Tibial nerve (tissue), 3 donors: ENCODE data around the gene ADCY4.

ENCODE experiments used
- CTCF ChIP-seq, 5 experiments: fragments of 200-600 bp in 3 of 5; fragments of 450-650 bp in 2 of 5; sonication (generic) in 3 of 5; IDR thresholded peaks; one replicate each; pipeline ENCODE4 v1.5.1; 2016 to 2019; ENCODE audit warnings: antibody characterized with exemption in 5 of 5, mild to moderate bottlenecking in 3 of 5, moderate library complexity in 2 of 5
- POLR2A ChIP-seq, 2 donors: fragments of 450-650 bp; IDR thresholded peaks; one replicate each; pipeline ENCODE4 v1.6.1; 2017; ENCODE audit warnings: antibody characterized with exemption in 2 of 2, mild to moderate bottlenecking in 2 of 2, moderate library complexity in 2 of 2

GRCh38 chr14:24274101-24274543, 60.7 kb downstream of the ADCY4 start:
- no peak for TF ChIP-seq CTCF (IDR thresholded peaks at IDR 0.05)
- TF ChIP-seq POLR2A (IDR thresholded peaks at IDR 0.05), result no peak
